HG02759 (cell line): Measurements from ENCODE around the gene GNPTG.

ENCODE experiments used
- ATAC-seq: cut with Tn5 transposase; IDR thresholded peaks from one replicate; pipeline ENCODE4 v1.9.1; 2021; ENCODE audit warnings: mild to moderate bottlenecking, moderate library complexity; ENCODE audit not compliant: unreplicated experiment

GNPTG gene

GRCh38 chr16:1367486-1368174 lies 15.9 kb downstream of the GNPTG start:
- no peak for ATAC-seq

GRCh38 chr16:1371054-1371978 lies 19.6 kb downstream of the GNPTG start:
- ATAC-seq, result no peak

GRCh38 chr16:1372292-1372950 lies 20.7 kb downstream of the GNPTG start:
- ATAC-seq, result no peak

- ATAC-seq, result no peak
These were observed 22.9 kb downstream of the GNPTG start for GRCh38 chr16:1374418-1375297.

- no peak for ATAC-seq
These were observed 23.5 kb downstream of the GNPTG start for GRCh38 chr16:1375298-1375640.

GRCh38 chr16:1375741-1376410 lies 24.1 kb downstream of the GNPTG start:
- no peak for ATAC-seq

- no peak for ATAC-seq
These were observed 25.8 kb downstream of the GNPTG start for GRCh38 chr16:1377406-1378010.

GRCh38 chr16:1378087-1378803 lies 26.5 kb downstream of the GNPTG start:
- no peak for ATAC-seq

GRCh38 chr16:1378804-1379303 lies 27.1 kb downstream of the GNPTG start:
- peak; percentile 60 for ATAC-seq

- peak; percentile 56 for ATAC-seq
These were observed 27.8 kb downstream of the GNPTG start for GRCh38 chr16:1379304-1380076.

- ATAC-seq, result no peak
These were observed 28.5 kb downstream of the GNPTG start for GRCh38 chr16:1380195-1380594.

GRCh38 chr16:1381612-1382406 lies 30.1 kb downstream of the GNPTG start:
- ATAC-seq, result no peak

GRCh38 chr16:1383556-1383955 lies 31.8 kb downstream of the GNPTG start:
- no peak for ATAC-seq

GRCh38 chr16:1385232-1385631 lies 33.5 kb downstream of the GNPTG start:
- no peak for ATAC-seq

- ATAC-seq, result no peak
These were observed 35.6 kb downstream of the GNPTG start for GRCh38 chr16:1387331-1387730.

- no peak for ATAC-seq
These were observed 38.0 kb downstream of the GNPTG start for GRCh38 chr16:1389762-1390161.

- no peak for ATAC-seq
These were observed 38.6 kb downstream of the GNPTG start for GRCh38 chr16:1390239-1390779.
